HepG2 (cell line): ENCODE measurements around the gene FHL3. TPM values are rescaled to one million over a fixed set of nuclear protein-coding genes. Genes with fewer than 3 reads are reported as not detected.
A peak's percentile ranks its signal among the peaks of the same experiment; 100 is the strongest.

ENCODE experiments used
- ARID2 ChIP-seq: sonication (generic); formaldehyde crosslinking; IDR thresholded peaks from 2 replicates; pipeline ENCODE4 v1.8.1; 2022; ENCODE audit warnings: mild to moderate bottlenecking, missing genetic modification reagents, borderline replicate concordance
- CBX1 ChIP-seq: IDR thresholded peaks from one replicate; pipeline ENCODE4 v1.6.1; 2016; ENCODE audit warnings: antibody characterized with exemption, low read depth
- CEBPB ChIP-seq: IDR thresholded peaks from 2 replicates; pipeline ENCODE4 v1.6.1; 2011; ENCODE audit warnings: low read depth, low read length, improper control_type of control experiment, borderline replicate concordance
- DNMT1 ChIP-seq: sonication (generic); formaldehyde crosslinking; IDR thresholded peaks from 2 replicates; pipeline ENCODE4 v1.5.1; 2020; ENCODE audit warnings: mild to moderate bottlenecking, missing genetic modification reagents
- GTF2F1 ChIP-seq: fragments of 150-350 bp; IDR thresholded peaks from 2 replicates; pipeline ENCODE4 v1.6.1; 2014; ENCODE audit warnings: low read length
- ISX ChIP-seq: sonication (generic); formaldehyde crosslinking; conservative IDR thresholded peaks from 2 replicates; pipeline ENCODE4 v1.5.0; 2020; ENCODE audit warnings: missing genetic modification reagents
- KDM5B ChIP-seq: sonication (generic); formaldehyde crosslinking; IDR thresholded peaks from 2 replicates; pipeline ENCODE4 v1.4.0; 2020; ENCODE audit warnings: missing genetic modification reagents, mild to moderate bottlenecking, borderline replicate concordance
- MED8 ChIP-seq: sonication (generic); formaldehyde crosslinking; IDR thresholded peaks from 2 replicates; pipeline ENCODE4 v1.8.1; 2023; ENCODE audit warnings: mild to moderate bottlenecking, missing genetic modification reagents; ENCODE audit not compliant: insufficient replicate concordance
- MYNN ChIP-seq: sonication (generic); formaldehyde crosslinking; IDR thresholded peaks from 2 replicates; pipeline ENCODE4 v1.4.0; 2020; ENCODE audit warnings: mild to moderate bottlenecking, low read depth, missing genetic modification reagents
- NKX3-1 ChIP-seq: sonication (generic); formaldehyde crosslinking; IDR thresholded peaks from 2 replicates; pipeline ENCODE4 v1.5.0; 2020; ENCODE audit warnings: missing genetic modification reagents
- NR2F6 ChIP-seq, 2 experiments: IDR thresholded peaks; 2 replicates each; pipeline ENCODE4 v1.6.1; 2016; ENCODE audit warnings: antibody characterized with exemption in 1 of 2, mild to moderate bottlenecking in 1 of 2
- PHF8 ChIP-seq: sonication (generic); formaldehyde crosslinking; IDR thresholded peaks from 2 replicates; pipeline ENCODE4 v1.5.0; 2020; ENCODE audit warnings: missing genetic modification reagents
- SALL1 ChIP-seq: sonication (generic); formaldehyde crosslinking; IDR thresholded peaks from 2 replicates; pipeline ENCODE4 v1.8.0; 2022; ENCODE audit warnings: mild to moderate bottlenecking, missing genetic modification reagents
- SCMH1 ChIP-seq: sonication (generic); formaldehyde crosslinking; IDR thresholded peaks from 2 replicates; pipeline ENCODE4 v1.9.0; 2021; ENCODE audit warnings: missing genetic modification reagents, mild to moderate bottlenecking, borderline replicate concordance
- ZNF253 ChIP-seq: sonication (generic); formaldehyde crosslinking; IDR thresholded peaks from 2 replicates; pipeline ENCODE4 v1.8.0; 2022; ENCODE audit warnings: mild to moderate bottlenecking, missing genetic modification reagents, borderline replicate concordance
- ZNF263 ChIP-seq: sonication (generic); formaldehyde crosslinking; IDR thresholded peaks from 2 replicates; pipeline ENCODE4 v1.4.0; 2020; ENCODE audit warnings: missing genetic modification reagents
- ZNF274 ChIP-seq: sonication (generic); formaldehyde crosslinking; IDR thresholded peaks from 2 replicates; pipeline ENCODE4 v1.5.1; 2020; ENCODE audit warnings: mild to moderate bottlenecking, missing genetic modification reagents
- ZNF30 ChIP-seq: sonication (generic); formaldehyde crosslinking; IDR thresholded peaks from 2 replicates; pipeline ENCODE4 v1.5.0; 2020; ENCODE audit warnings: mild to moderate bottlenecking, missing genetic modification reagents
- ZNF44 ChIP-seq: sonication (generic); formaldehyde crosslinking; IDR thresholded peaks from 2 replicates; pipeline ENCODE4 v1.5.1; 2020; ENCODE audit warnings: mild to moderate bottlenecking, missing genetic modification reagents
- ZNF484 ChIP-seq: sonication (generic); formaldehyde crosslinking; IDR thresholded peaks from 2 replicates; pipeline ENCODE4 v1.5.1; 2020; ENCODE audit warnings: mild to moderate bottlenecking, low read depth, missing genetic modification reagents, borderline replicate concordance
- ZNF776 ChIP-seq: sonication (generic); formaldehyde crosslinking; IDR thresholded peaks from 2 replicates; pipeline ENCODE4 v1.4.0; 2020; ENCODE audit warnings: mild to moderate bottlenecking, missing genetic modification reagents
- ZNF790 ChIP-seq: sonication (generic); formaldehyde crosslinking; IDR thresholded peaks from 2 replicates; pipeline ENCODE4 v1.8.0; 2022; ENCODE audit warnings: missing genetic modification reagents, mild to moderate bottlenecking, borderline replicate concordance
- ZSCAN25 ChIP-seq: sonication (generic); formaldehyde crosslinking; IDR thresholded peaks from 2 replicates; pipeline ENCODE4 v1.8.0; 2022; ENCODE audit warnings: mild to moderate bottlenecking, missing genetic modification reagents
- ZSCAN30 ChIP-seq: sonication (generic); formaldehyde crosslinking; IDR thresholded peaks from 2 replicates; pipeline ENCODE4 v1.5.0; 2020; ENCODE audit warnings: mild to moderate bottlenecking, missing genetic modification reagents
- polyA plus RNA-seq, 8 experiments: library from polyadenylated mRNA; depleted of rRNA in 3 of 8; stranded (reverse) in 7 of 8; unstranded in 1 of 8; fragments of >200 nt; fragmentation: Illumina TruSeq in 4 of 8; extraction: Trizol in 4 of 8; gene quantifications; 2 replicates each; pipeline versions ENCODE4 v1.2.1 to v1.2.3, GENCODE V29; 2011 to 2016; ENCODE audit warnings: low read depth in 4 of 8, missing spikeins in 1 of 8, mixed read lengths in 1 of 8; ENCODE audit not compliant: insufficient read depth in 1 of 8
- total RNA-seq, 5 experiments: library from RNA; depleted of rRNA; stranded (reverse); fragments of >200 nt; fragmentation: Illumina TruSeq; extraction: Trizol; gene quantifications; 2 replicates each; pipeline ENCODE4 v1.2.3, GENCODE V29; 2016; ENCODE audit warnings: low read depth in 1 of 5
- TF ChIP-seq, protein P1 (sequence below): sonication (generic); formaldehyde crosslinking; IDR thresholded peaks from 2 replicates; pipeline ENCODE4 v1.4.0; 2020; ENCODE audit warnings: mild to moderate bottlenecking, missing genetic modification reagents

FHL3 gene
- total and polyA plus RNA-seq, 2 of the 13 experiments (the other 11 are each of a cell fraction or from before 2014, with no cell fraction given), result 2.8 to 6.6 TPM

DNA sequence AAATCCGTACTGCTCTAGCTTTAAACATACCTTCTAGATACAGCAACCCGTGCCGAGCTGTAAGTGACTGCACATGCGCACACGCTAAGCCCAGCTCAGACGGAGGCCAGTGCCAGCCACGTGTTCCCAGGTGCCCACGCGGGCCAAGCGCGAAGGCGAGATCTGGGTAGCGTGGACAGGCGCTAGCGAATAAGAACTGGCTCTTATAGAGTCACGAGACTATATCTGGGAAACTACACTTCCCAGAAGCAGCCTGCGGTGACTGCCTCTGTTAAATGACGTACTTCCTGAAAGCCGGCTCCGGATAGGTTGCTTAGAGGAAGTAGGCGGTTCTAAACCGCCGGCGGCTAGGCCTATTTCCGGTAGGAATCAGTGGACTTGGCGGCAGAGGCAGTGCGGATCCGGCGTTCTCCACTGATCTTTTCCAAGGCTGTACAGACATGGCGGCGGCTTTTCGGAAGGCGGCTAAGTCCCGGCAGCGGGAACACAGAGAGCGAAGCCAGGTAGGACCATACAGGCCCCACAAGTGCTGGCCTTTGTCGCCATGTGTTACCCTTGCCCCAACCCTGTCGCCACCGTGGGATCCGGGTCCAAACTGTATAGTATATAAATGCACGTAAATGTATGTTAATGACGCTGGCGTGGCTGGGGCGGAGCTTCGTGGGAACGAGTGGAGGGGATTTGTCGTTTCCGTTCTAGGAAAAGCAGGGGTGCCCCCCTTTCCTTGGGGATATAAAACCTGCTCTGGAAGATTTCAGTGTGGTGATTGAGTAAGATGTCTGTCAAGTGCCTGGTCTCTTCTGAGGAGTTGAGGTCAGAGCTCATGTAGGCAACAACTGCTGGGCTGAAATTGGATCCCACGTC lies 7.3 kb upstream of the FHL3 start, which contains the start of gene UTP11 (continued):
- TF ChIP-seq, protein P1, sequence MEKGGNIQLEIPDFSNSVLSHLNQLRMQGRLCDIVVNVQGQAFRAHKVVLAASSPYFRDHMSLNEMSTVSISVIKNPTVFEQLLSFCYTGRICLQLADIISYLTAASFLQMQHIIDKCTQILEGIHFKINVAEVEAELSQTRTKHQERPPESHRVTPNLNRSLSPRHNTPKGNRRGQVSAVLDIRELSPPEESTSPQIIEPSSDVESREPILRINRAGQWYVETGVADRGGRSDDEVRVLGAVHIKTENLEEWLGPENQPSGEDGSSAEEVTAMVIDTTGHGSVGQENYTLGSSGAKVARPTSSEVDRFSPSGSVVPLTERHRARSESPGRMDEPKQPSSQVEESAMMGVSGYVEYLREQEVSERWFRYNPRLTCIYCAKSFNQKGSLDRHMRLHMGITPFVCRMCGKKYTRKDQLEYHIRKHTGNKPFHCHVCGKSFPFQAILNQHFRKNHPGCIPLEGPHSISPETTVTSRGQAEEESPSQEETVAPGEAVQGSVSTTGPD (CRISPR knock-in tag), result no peak
- TF ChIP-seq ARID2 (CRISPR knock-in tag) (peak; percentile 89; the same call in 1 of the 2 replicates), ZNF274 (peak; percentile 98), ISX (peak; percentile 81; the same call in 1 of the 2 replicates), CEBPB (no peak), ZNF790 (no peak; the same call in 1 of the 2 replicates), ZNF776 (CRISPR knock-in tag) (peak; percentile 92), ZSCAN25 (CRISPR knock-in tag) (peak; percentile 76), ZNF30 (CRISPR knock-in tag) (peak; percentile 98), ZNF253 (peak; percentile 97; the same call in 1 of the 2 replicates), MED8 (CRISPR knock-in tag) (no peak), ZNF484 (CRISPR knock-in tag) (peak; percentile 60; the same call in 1 of the 2 replicates), ZNF263 (CRISPR knock-in tag) (peak; percentile 80), CBX1 (peak; percentile 75), PHF8 (peak; percentile 90), NKX3-1 (CRISPR knock-in tag) (peak; percentile 83; the same call in 1 of the 2 replicates), KDM5B (CRISPR knock-in tag) (peak; percentile 99), ZSCAN30 (CRISPR knock-in tag) (peak; percentile 89; the same call in 1 of the 2 replicates), ZNF44 (CRISPR knock-in tag) (peak; percentile 96), SCMH1 (no peak), SALL1 (CRISPR knock-in tag) (peak; percentile 99), GTF2F1 (no peak; the same call in 1 of the 2 replicates), DNMT1 (CRISPR knock-in tag) (peak; percentile 88; the same call in 1 of the 2 replicates), MYNN (CRISPR knock-in tag) (no peak), NR2F6 (IDR thresholded peaks at IDR 0.05) (no peak), NR2F6 (CRISPR knock-in tag; IDR thresholded peaks at IDR 0.05) (peak; percentile 54; the same call in 1 of the 2 replicates)
